GM23338 (cell line): ENCODE measurements around the gene NEK6. TPM values are rescaled to one million over a fixed set of nuclear protein-coding genes. Genes with fewer than 3 reads are reported as not detected.
A peak's percentile ranks its signal among the peaks of the same experiment; 100 is the strongest.

Source experiments
- ATAC-seq: fragments of 200-7000 bp; cut with Tn5 transposase; 3 replicates; pipeline ENCODE4 v1.9.1; 2020
- DNase-seq: peaks from one replicate; pipeline ENCODE4 v3.0.0-alpha.2; 2015; ENCODE audit warnings: low spot score
- H2AFZ ChIP-seq: fragments of 200-600 bp; sonication (generic); 2 replicates; pipeline ENCODE4 v1.8.0; 2016; ENCODE audit warnings: antibody characterized with exemption, mild to moderate bottlenecking, moderate library complexity
- H3F3A ChIP-seq: fragments of 200-600 bp; sonication (generic); replicated peaks from 2 replicates; pipeline ENCODE4 v1.8.0; 2017; ENCODE audit warnings: antibody characterized with exemption, mixed run types, low read depth
- H3K27ac ChIP-seq: fragments of 200-600 bp; sonication (generic); 2 replicates; pipeline ENCODE4 v1.6.1; 2016; ENCODE audit warnings: low read depth
- H3K27me3 ChIP-seq: fragments of 200-600 bp; sonication (generic); 2 replicates; pipeline ENCODE4 v1.8.0; 2016; ENCODE audit warnings: mild to moderate bottlenecking, mixed run types, moderate library complexity; ENCODE audit not compliant: insufficient read depth
- H3K36me3 ChIP-seq: fragments of 200-600 bp; sonication (generic); 2 replicates; pipeline ENCODE4 v1.8.0; 2016; ENCODE audit warnings: mild to moderate bottlenecking; ENCODE audit not compliant: insufficient read depth
- H3K4me1 ChIP-seq: fragments of 200-600 bp; sonication (generic); 2 replicates; pipeline ENCODE4 v1.8.0; 2016; ENCODE audit warnings: mild to moderate bottlenecking, moderate library complexity; ENCODE audit not compliant: insufficient read depth
- H3K4me2 ChIP-seq: fragments of 200-600 bp; sonication (generic); 2 replicates; pipeline ENCODE4 v1.7.1; 2017; ENCODE audit warnings: mixed run types
- H3K4me3 ChIP-seq: fragments of 200-600 bp; sonication (generic); 2 replicates; pipeline ENCODE4 v1.6.1; 2016; ENCODE audit warnings: mixed run types
- H3K79me2 ChIP-seq: fragments of 200-600 bp; sonication (generic); replicated peaks from 2 replicates; pipeline ENCODE4 v1.8.0; 2017; ENCODE audit warnings: mild to moderate bottlenecking; ENCODE audit not compliant: insufficient read depth
- H3K9me2 ChIP-seq: fragments of 200-600 bp; sonication (generic); 2 replicates; pipeline ENCODE4 v1.8.0; 2017; ENCODE audit not compliant: insufficient read depth
- H4K20me1 ChIP-seq: fragments of 200-600 bp; sonication (generic); replicated peaks from 2 replicates; pipeline ENCODE4 v1.8.0; 2017; ENCODE audit warnings: mild to moderate bottlenecking; ENCODE audit not compliant: insufficient read depth
- H3K27ac Mint-ChIP-seq: 2 replicates; pipeline ENCODE4 v1.8.0; 2020; ENCODE audit warnings: inconsistent platforms, mild to moderate bottlenecking, moderate library complexity, mixed read lengths
- H3K27me3 Mint-ChIP-seq: 3 replicates; pipeline ENCODE4 v1.8.0; 2022; ENCODE audit warnings: low read depth, mild to moderate bottlenecking, moderate library complexity, mixed read lengths, inconsistent platforms; ENCODE audit not compliant: insufficient read depth, poor library complexity
- H3K36me3 Mint-ChIP-seq: 3 replicates; pipeline ENCODE4 v1.8.0; 2021; ENCODE audit warnings: low read depth, mild to moderate bottlenecking, inconsistent platforms, moderate library complexity, mixed read lengths
- H3K4me1 Mint-ChIP-seq: 3 replicates; pipeline ENCODE4 v1.8.0; 2020; ENCODE audit warnings: mild to moderate bottlenecking, inconsistent platforms, mixed read lengths
- H3K4me3 Mint-ChIP-seq: 3 replicates; pipeline ENCODE4 v1.8.0; 2021; ENCODE audit warnings: moderate library complexity, mild to moderate bottlenecking, inconsistent platforms, mixed read lengths
- H3K9me3 Mint-ChIP-seq: 3 replicates; pipeline ENCODE4 v1.8.0; 2020; ENCODE audit warnings: moderate library complexity, mild to moderate bottlenecking, inconsistent platforms, mixed read lengths
- CREB1 ChIP-seq: fragments of 250-450 bp; sonication (Bioruptor Pico); IDR thresholded peaks from 2 replicates; pipeline ENCODE4 v1.5.0; 2020; ENCODE audit warnings: low read depth, mild to moderate bottlenecking, moderate library complexity
- ETS1 ChIP-seq: IDR thresholded peaks from 2 replicates; pipeline ENCODE4 v1.6.1; 2016; ENCODE audit warnings: antibody characterized with exemption
- EZH2 ChIP-seq: fragments of 200-600 bp; sonication (generic); IDR thresholded peaks from one replicate; pipeline ENCODE4 v1.8.0; 2017; ENCODE audit warnings: antibody characterized with exemption, mild to moderate bottlenecking, low read depth; ENCODE audit not compliant: unreplicated experiment
- EZH2phosphoT487 ChIP-seq: fragments of 200-600 bp; sonication (generic); IDR thresholded peaks from one replicate; pipeline ENCODE4 v1.8.1; 2018; ENCODE audit warnings: antibody characterized with exemption; ENCODE audit not compliant: unreplicated experiment
- JUNB ChIP-seq: IDR thresholded peaks from one replicate; pipeline ENCODE4 v1.6.1; 2016; ENCODE audit warnings: antibody characterized with exemption; ENCODE audit not compliant: unreplicated experiment
- NANOG ChIP-seq: IDR thresholded peaks from 2 replicates; pipeline ENCODE4 v1.6.1; 2016; ENCODE audit warnings: antibody characterized with exemption, borderline replicate concordance
- POLR2AphosphoS5 ChIP-seq: IDR thresholded peaks from 2 replicates; pipeline ENCODE4 v1.6.1; 2016; ENCODE audit warnings: antibody characterized with exemption, low read depth
- STAT1 ChIP-seq: IDR thresholded peaks from one replicate; pipeline ENCODE4 v1.6.1; 2016; ENCODE audit warnings: antibody characterized with exemption; ENCODE audit not compliant: unreplicated experiment
- ZNF331 ChIP-seq: fragments of 250-450 bp; sonication (Bioruptor Pico); IDR thresholded peaks from 2 replicates; pipeline ENCODE4 v1.5.0; 2020; ENCODE audit warnings: low read depth, mild to moderate bottlenecking, moderate library complexity
- polyA plus RNA-seq: library from polyadenylated mRNA; unstranded; fragments of >200 nt; fragmentation: Nextera tagmentation; extraction: Ambion mirVana; gene quantifications from 2 replicates; pipeline ENCODE4 v1.2.1, GENCODE V29; 2016
- total RNA-seq: library from RNA; depleted of rRNA; stranded (reverse); fragments of >200 nt; shearing (Covaris generic); gene quantifications from 2 replicates; pipeline ENCODE4 v1.2.3, GENCODE V29; 2014
- TF ChIP-seq, protein P1 (sequence below): IDR thresholded peaks from one replicate; pipeline ENCODE4 v1.6.1; 2018; ENCODE audit warnings: antibody characterized with exemption; ENCODE audit not compliant: unreplicated experiment
- TF ChIP-seq, protein P2 (sequence below), 2 experiments: fragments of 200-600 bp in 1 of 2; sonication (generic) in 1 of 2; conservative IDR thresholded peaks; 2 replicates each; pipeline versions ENCODE4 v1.5.1 to v1.6.1; 2016 to 2017; ENCODE audit warnings: antibody characterized with exemption in 2 of 2, low read depth in 2 of 2, mild to moderate bottlenecking in 2 of 2, moderate library complexity in 1 of 2

Gene NEK6
- total and polyA plus RNA-seq, 2 experiments from 2014 or later = 8.1 to 11.2 TPM

DNA sequence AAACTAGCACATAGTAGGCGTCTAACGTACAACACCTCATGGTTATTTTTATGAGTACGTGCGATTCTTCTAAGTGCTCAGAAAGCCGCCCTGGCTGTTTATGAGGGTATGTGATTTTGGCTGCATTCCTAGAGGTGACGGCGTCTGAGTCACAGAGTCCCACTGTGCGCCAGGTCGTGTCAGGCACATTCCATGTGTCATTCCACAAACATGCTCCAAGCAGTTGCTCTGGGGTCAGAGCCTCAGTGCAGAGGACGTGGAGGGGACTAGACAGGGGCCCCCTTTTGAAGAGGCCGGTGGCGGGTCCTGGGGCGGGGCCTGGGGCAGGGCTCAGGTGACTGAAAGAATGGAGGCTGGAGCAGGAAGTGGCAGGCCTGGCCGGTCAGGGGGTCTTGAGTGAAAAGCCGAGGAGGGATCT lies 51.9 kb downstream of the NEK6 start:
- no peaks in the 10 kb centered on the region for H3K79me2 ChIP-seq
- H3K27ac ChIP-seq = no peak overlapping the region
- H3K27me3 ChIP-seq = no peaks in the 10 kb centered on the region
- H3K4me3 ChIP-seq = no peak overlapping the region
- H3K36me3 ChIP-seq = no peaks in the 10 kb centered on the region
- Mint-ChIP-seq H3K36me3 (no peaks in the 10 kb centered on the region), H3K4me1 (no peaks in the 10 kb centered on the region; the same call in 2 of the 3 replicates), H3K9me3 (no peaks in the 10 kb centered on the region; the same call in 2 of the 3 replicates), H3K4me3 (no peak overlapping the region), H3K27me3 (peaks cover 8% of the 10 kb centered on the region), H3K27ac (no peak overlapping the region; the same call in 1 of the 2 replicates)
- no peak overlapping the region for H2AFZ ChIP-seq
- DNase-seq (peak; percentile 49), ATAC-seq (no peak; the same call in 2 of the 3 replicates)
- no peak for TF ChIP-seq ZNF331 (CRISPR knock-in tag)
- no peak for TF ChIP-seq ETS1
- no peak for TF ChIP-seq STAT1
- no peak for TF ChIP-seq EZH2
- no peak for TF ChIP-seq POLR2AphosphoS5
- no peak for TF ChIP-seq EZH2phosphoT487
- TF ChIP-seq NANOG = no peak
- TF ChIP-seq, protein P1, sequence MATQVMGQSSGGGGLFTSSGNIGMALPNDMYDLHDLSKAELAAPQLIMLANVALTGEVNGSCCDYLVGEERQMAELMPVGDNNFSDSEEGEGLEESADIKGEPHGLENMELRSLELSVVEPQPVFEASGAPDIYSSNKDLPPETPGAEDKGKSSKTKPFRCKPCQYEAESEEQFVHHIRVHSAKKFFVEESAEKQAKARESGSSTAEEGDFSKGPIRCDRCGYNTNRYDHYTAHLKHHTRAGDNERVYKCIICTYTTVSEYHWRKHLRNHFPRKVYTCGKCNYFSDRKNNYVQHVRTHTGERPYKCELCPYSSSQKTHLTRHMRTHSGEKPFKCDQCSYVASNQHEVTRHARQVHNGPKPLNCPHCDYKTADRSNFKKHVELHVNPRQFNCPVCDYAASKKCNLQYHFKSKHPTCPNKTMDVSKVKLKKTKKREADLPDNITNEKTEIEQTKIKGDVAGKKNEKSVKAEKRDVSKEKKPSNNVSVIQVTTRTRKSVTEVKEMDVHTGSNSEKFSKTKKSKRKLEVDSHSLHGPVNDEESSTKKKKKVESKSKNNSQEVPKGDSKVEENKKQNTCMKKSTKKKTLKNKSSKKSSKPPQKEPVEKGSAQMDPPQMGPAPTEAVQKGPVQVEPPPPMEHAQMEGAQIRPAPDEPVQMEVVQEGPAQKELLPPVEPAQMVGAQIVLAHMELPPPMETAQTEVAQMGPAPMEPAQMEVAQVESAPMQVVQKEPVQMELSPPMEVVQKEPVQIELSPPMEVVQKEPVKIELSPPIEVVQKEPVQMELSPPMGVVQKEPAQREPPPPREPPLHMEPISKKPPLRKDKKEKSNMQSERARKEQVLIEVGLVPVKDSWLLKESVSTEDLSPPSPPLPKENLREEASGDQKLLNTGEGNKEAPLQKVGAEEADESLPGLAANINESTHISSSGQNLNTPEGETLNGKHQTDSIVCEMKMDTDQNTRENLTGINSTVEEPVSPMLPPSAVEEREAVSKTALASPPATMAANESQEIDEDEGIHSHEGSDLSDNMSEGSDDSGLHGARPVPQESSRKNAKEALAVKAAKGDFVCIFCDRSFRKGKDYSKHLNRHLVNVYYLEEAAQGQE = no peak
- TF ChIP-seq, protein P2, sequence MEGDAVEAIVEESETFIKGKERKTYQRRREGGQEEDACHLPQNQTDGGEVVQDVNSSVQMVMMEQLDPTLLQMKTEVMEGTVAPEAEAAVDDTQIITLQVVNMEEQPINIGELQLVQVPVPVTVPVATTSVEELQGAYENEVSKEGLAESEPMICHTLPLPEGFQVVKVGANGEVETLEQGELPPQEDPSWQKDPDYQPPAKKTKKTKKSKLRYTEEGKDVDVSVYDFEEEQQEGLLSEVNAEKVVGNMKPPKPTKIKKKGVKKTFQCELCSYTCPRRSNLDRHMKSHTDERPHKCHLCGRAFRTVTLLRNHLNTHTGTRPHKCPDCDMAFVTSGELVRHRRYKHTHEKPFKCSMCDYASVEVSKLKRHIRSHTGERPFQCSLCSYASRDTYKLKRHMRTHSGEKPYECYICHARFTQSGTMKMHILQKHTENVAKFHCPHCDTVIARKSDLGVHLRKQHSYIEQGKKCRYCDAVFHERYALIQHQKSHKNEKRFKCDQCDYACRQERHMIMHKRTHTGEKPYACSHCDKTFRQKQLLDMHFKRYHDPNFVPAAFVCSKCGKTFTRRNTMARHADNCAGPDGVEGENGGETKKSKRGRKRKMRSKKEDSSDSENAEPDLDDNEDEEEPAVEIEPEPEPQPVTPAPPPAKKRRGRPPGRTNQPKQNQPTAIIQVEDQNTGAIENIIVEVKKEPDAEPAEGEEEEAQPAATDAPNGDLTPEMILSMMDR (conservative IDR thresholded peaks at IDR 0.05; ENCODE audit: low read depth in 2 of 2) = no peak
- TF ChIP-seq CREB1 (CRISPR knock-in tag) = no peak
- no peak for TF ChIP-seq JUNB
- H3K9me2 ChIP-seq = no peaks in the 10 kb centered on the region
- no peaks in the 10 kb centered on the region for H3F3A ChIP-seq
- H4K20me1 ChIP-seq = no peaks in the 10 kb centered on the region
- no peak overlapping the region for H3K4me2 ChIP-seq
- no peaks in the 10 kb centered on the region for H3K4me1 ChIP-seq
